GM12873 (cell line): ENCODE results near the gene STARD8.

Experiments used
- CTCF ChIP-seq: IDR thresholded peaks from 2 replicates; pipeline ENCODE4 v1.5.1; 2012; ENCODE audit warnings: low read depth, mild to moderate bottlenecking, moderate library complexity, low read length, control low read depth; ENCODE audit not compliant: insufficient read depth; ENCODE audit errors: missing control alignments

STARD8 gene

GRCh38 chrX:68666580-68666979 is 19.1 kb downstream of the STARD8 start:
- TF ChIP-seq CTCF = no peak

GRCh38 chrX:68669094-68669860 is 21.8 kb downstream of the STARD8 start:
- TF ChIP-seq CTCF = no peak

GRCh38 chrX:68669871-68670270 is 22.4 kb downstream of the STARD8 start:
- TF ChIP-seq CTCF = no peak

GRCh38 chrX:68671221-68671620 is 23.8 kb downstream of the STARD8 start:
- no peak for TF ChIP-seq CTCF

- no peak for TF ChIP-seq CTCF
Observed at GRCh38 chrX:68672581-68673318, 25.3 kb downstream of the STARD8 start.

- TF ChIP-seq CTCF = no peak
Observed at GRCh38 chrX:68675571-68675970, 28.1 kb downstream of the STARD8 start.

GRCh38 chrX:68676335-68676734 is 28.9 kb downstream of the STARD8 start:
- TF ChIP-seq CTCF = no peak
